CD4-positive, alpha-beta T cell treated with Interleukin-10 for 1 hour (primary cell): ENCODE measurements around the gene SUN5.
A peak's percentile ranks its signal among the peaks of the same experiment; 100 is the strongest.

Experiments
- DNase-seq: peaks from one replicate; pipeline ENCODE4 v3.0.0-alpha.2; 2020

Gene SUN5

GRCh38 chr20:33013701-33014326 lies 9.6 kb upstream of the SUN5 start:
- no peak for DNase-seq

- no peak for DNase-seq
These were observed 8.3 kb upstream of the SUN5 start for GRCh38 chr20:33012327-33013189.

- DNase-seq = no peak
These were observed 6.6 kb upstream of the SUN5 start for GRCh38 chr20:33010674-33011449.

- no peak for DNase-seq
These were observed 5.9 kb upstream of the SUN5 start for GRCh38 chr20:33010133-33010504.

- no peak for DNase-seq
These were observed 5.2 kb upstream of the SUN5 start for GRCh38 chr20:33009214-33010132.

- DNase-seq = no peak
These were observed 4.3 kb upstream of the SUN5 start for GRCh38 chr20:33008336-33009213.

GRCh38 chr20:33007376-33008335 lies 3.4 kb upstream of the SUN5 start, which contains the start of gene BPIFB2:
Gene BPIFB2 (plus strand): TSS chr20:33007704. CDS start chr20:33008575, 871 bp downstream.
- no peak for DNase-seq

- no peak for DNase-seq
These were observed 2.6 kb upstream of the SUN5 start for GRCh38 chr20:33006776-33007375.

GRCh38 chr20:33005908-33006775 lies 1.9 kb upstream of the SUN5 start:
- DNase-seq = no peak

- peak; percentile 50 for DNase-seq
These were observed 916 bp upstream of the SUN5 start for GRCh38 chr20:33005132-33005566.

- DNase-seq = no peak
These were observed 2.0 kb downstream of the SUN5 start for GRCh38 chr20:33002087-33002808.

- no peak for DNase-seq
These were observed 3.3 kb downstream of the SUN5 start for GRCh38 chr20:33000802-33001466.

GRCh38 chr20:32999603-33000250 lies 4.5 kb downstream of the SUN5 start:
- DNase-seq = no peak

- DNase-seq = no peak
These were observed 6.8 kb downstream of the SUN5 start for GRCh38 chr20:32997431-32997830.

- no peak for DNase-seq
These were observed 8.4 kb downstream of the SUN5 start for GRCh38 chr20:32995802-32996201.

- no peak for DNase-seq
These were observed 10.7 kb downstream of the SUN5 start for GRCh38 chr20:32993496-32994050.
